Measurements from ENCODE around the gene PLCB2.

GRCh38 chr15:40243126-40243810 is 64.5 kb downstream of the PLCB2 start:
- no peak for TF ChIP-seq CTCF (IDR thresholded peaks at IDR 0.05; ENCODE audit: extremely low read depth in 1 of 2, insufficient read depth in 1 of 2, low read depth in 1 of 2, low read length in 2 of 2)
- no peak for TF ChIP-seq MAX (IDR thresholded peaks at IDR 0.05; ENCODE audit: insufficient read depth, insufficient read length)

Data from endothelial cell of umbilical vein (primary cell).